Natural killer cell (primary cell): ENCODE results near the gene HMGN2. TPM values are rescaled to one million over a fixed set of nuclear protein-coding genes. Genes with fewer than 3 reads are reported as not detected.

Experiments used
- ATAC-seq, 3 donors: fragments of 150-1000 bp in 2 of 3; fragments of 200-7000 bp in 1 of 3; cut with Tn5 transposase; 1 replicate in 1 of 3; 2 replicates in 2 of 3; pipeline ENCODE4 v1.10.0; 2021; ENCODE audit warnings: mild to moderate bottlenecking in 2 of 3, moderate library complexity in 2 of 3
- DNase-seq, 2 donors: peaks; one replicate each; pipeline versions ENCODE4 v3.0.0 to v3.0.0-alpha.2; 2013 to 2021; ENCODE audit warnings: mixed read lengths in 1 of 2
- H3K27ac ChIP-seq: one replicate; pipeline ENCODE4 v1.5.1; 2013; ENCODE audit warnings: mild to moderate bottlenecking, low read length
- H3K27me3 ChIP-seq: one replicate; pipeline ENCODE4 v1.6.1; 2013; ENCODE audit warnings: low read length; ENCODE audit not compliant: control insufficient read depth, insufficient read depth
- H3K36me3 ChIP-seq: one replicate; pipeline ENCODE4 v1.6.1; 2013; ENCODE audit warnings: low read length; ENCODE audit not compliant: control insufficient read depth, insufficient read depth
- H3K4me1 ChIP-seq: one replicate; pipeline ENCODE4 v1.6.1; 2013; ENCODE audit warnings: low read length; ENCODE audit not compliant: control insufficient read depth, insufficient read depth
- H3K4me3 ChIP-seq: one replicate; pipeline ENCODE4 v1.5.1; 2013; ENCODE audit warnings: low read length
- H3K9me3 ChIP-seq: one replicate; pipeline ENCODE4 v1.6.1; 2013; ENCODE audit warnings: low read length; ENCODE audit not compliant: control insufficient read depth, insufficient read depth
- H3K27ac Mint-ChIP-seq, 2 donors: one replicate each; pipeline ENCODE4 v1.8.0; 2022; ENCODE audit warnings: mild to moderate bottlenecking in 2 of 2, mixed read lengths in 2 of 2, moderate library complexity in 1 of 2
- H3K27me3 Mint-ChIP-seq, 2 donors: one replicate each; pipeline ENCODE4 v1.8.0; 2022; ENCODE audit warnings: low read depth in 2 of 2, mixed read lengths in 2 of 2
- H3K36me3 Mint-ChIP-seq: one replicate; pipeline ENCODE4 v1.8.0; 2022; ENCODE audit warnings: mixed read lengths
- H3K4me1 Mint-ChIP-seq, 2 donors: one replicate each; pipeline ENCODE4 v1.8.0; 2022; ENCODE audit warnings: mixed read lengths in 2 of 2
- H3K4me3 Mint-ChIP-seq: one replicate; pipeline ENCODE4 v1.8.0; 2022; ENCODE audit warnings: mild to moderate bottlenecking, moderate library complexity, mixed read lengths
- H3K9me3 Mint-ChIP-seq, 2 donors: one replicate each; pipeline ENCODE4 v1.8.0; 2022; ENCODE audit warnings: mixed read lengths in 2 of 2
- WGBS: methylation state at CpG from one replicate; pipeline ENCODE4 v1.1.7; 2013; ENCODE audit warnings: missing lambda C conversion rate; ENCODE audit not compliant: insufficient coverage; 5-methylcytosine and 5-hydroxymethylcytosine counted together
- intact Hi-C: fragments of 100-400 bp; cut with micrococcal nuclease; formaldehyde crosslinking; loops from one replicate; pipeline ENCODE4 v1.14.2; 2022
- total RNA-seq, 4 donors: library from RNA; stranded (reverse); fragments of 120-200 nt in 1 of 4; gene quantifications; one replicate each; pipeline versions ENCODE4 v1.2.3 to v1.2.4, GENCODE V29; 2013 to 2022
- TF ChIP-seq, protein P1 (sequence below): fragments of 200-600 bp; IDR thresholded peaks from one replicate; pipeline ENCODE4 v1.8.0; 2022; ENCODE audit warnings: antibody characterized with exemption

Gene HMGN2
- total RNA-seq, 3 donors from 2014 or later (not counting 1 experiment from before 2014, with no cell fraction given), result 315 to 364 (median 326) TPM

GRCh38 chr1:26517766-26518049 lies 45.5 kb downstream of the HMGN2 start:
- H3K9me3 ChIP-seq, result no peaks in the 10 kb centered on the region
- H3K4me3 Mint-ChIP-seq, result no peak overlapping the region
- no peaks in the 10 kb centered on the region for H3K27me3 ChIP-seq
- DNase-seq (no peak), ATAC-seq (no peak)
- no peak overlapping the region for H3K27ac ChIP-seq
- no peaks in the 10 kb centered on the region for H3K9me3 Mint-ChIP-seq
- H3K4me3 ChIP-seq, result no peak overlapping the region
- TF ChIP-seq, protein P1, sequence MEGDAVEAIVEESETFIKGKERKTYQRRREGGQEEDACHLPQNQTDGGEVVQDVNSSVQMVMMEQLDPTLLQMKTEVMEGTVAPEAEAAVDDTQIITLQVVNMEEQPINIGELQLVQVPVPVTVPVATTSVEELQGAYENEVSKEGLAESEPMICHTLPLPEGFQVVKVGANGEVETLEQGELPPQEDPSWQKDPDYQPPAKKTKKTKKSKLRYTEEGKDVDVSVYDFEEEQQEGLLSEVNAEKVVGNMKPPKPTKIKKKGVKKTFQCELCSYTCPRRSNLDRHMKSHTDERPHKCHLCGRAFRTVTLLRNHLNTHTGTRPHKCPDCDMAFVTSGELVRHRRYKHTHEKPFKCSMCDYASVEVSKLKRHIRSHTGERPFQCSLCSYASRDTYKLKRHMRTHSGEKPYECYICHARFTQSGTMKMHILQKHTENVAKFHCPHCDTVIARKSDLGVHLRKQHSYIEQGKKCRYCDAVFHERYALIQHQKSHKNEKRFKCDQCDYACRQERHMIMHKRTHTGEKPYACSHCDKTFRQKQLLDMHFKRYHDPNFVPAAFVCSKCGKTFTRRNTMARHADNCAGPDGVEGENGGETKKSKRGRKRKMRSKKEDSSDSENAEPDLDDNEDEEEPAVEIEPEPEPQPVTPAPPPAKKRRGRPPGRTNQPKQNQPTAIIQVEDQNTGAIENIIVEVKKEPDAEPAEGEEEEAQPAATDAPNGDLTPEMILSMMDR, result no peak
- H3K36me3 Mint-ChIP-seq, result no peaks in the 10 kb centered on the region
- H3K4me1 Mint-ChIP-seq, result no peaks in the 10 kb centered on the region
- no peaks in the 10 kb centered on the region for H3K27me3 Mint-ChIP-seq
- H3K27ac Mint-ChIP-seq, result no peak overlapping the region
- intact Hi-C loops, result no loop called here
- no peaks in the 10 kb centered on the region for H3K36me3 ChIP-seq
- 80% methylated on average over 1 of the region's 1 CpG for WGBS
- no peaks in the 10 kb centered on the region for H3K4me1 ChIP-seq

DNA sequence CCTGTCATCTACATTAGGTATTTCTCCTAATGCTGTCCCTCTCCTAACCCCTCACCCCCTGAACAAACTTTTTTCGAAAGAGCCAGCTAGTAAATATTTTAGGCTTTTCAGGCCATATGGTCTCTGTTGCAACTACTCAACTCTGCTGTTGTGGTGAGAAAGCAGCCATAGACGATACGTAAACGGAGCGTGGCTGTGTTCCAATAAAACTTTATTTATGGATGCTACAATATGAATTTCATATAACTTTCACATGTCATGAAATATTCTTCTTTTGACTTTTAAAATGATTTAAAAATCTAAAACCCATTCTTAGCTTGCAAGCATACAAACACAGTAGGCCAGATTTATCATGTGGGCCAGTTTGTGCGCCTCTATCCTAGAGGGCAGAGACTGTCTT lies 46.1 kb downstream of the HMGN2 start:
- H3K4me1 ChIP-seq, result no peaks in the 10 kb centered on the region
- TF ChIP-seq, protein P1, result no peak
- H3K27me3 ChIP-seq, result no peaks in the 10 kb centered on the region
- Mint-ChIP-seq H3K27ac (no peak overlapping the region), H3K36me3 (no peaks in the 10 kb centered on the region), H3K27me3 (no peaks in the 10 kb centered on the region), H3K9me3 (no peaks in the 10 kb centered on the region), H3K4me3 (no peak overlapping the region), H3K4me1 (no peaks in the 10 kb centered on the region)
- H3K36me3 ChIP-seq, result no peaks in the 10 kb centered on the region
- H3K4me3 ChIP-seq, result no peak overlapping the region
- intact Hi-C loops, result no loop called here
- no peaks in the 10 kb centered on the region for H3K9me3 ChIP-seq
- WGBS, result 81% methylated on average over 2 of the region's 6 CpGs
- no peak for ATAC-seq
- H3K27ac ChIP-seq, result no peak overlapping the region
- DNase-seq, result no peak

DNA sequence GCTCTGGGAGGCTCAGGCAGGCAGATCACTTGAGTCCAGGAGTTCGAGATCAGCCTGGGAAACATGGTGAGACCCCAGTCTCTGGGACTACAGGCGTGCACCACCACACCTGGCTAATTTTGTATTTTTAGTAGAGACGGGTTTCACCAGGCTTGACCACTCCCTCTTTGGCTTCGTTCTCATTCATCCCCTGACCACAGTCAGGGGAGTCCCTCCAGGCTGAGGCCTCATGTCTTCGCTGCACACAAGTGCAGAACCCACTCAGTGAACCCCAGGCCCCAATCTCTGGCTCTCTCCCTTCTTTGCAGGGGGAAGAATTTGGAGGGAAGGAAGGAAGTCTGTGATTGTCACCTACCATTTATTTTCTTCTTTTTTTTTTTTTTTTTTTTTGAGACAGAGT lies 48.1 kb downstream of the HMGN2 start:
- no peaks in the 10 kb centered on the region for H3K9me3 Mint-ChIP-seq
- intact Hi-C loops, result no loop called here
- H3K4me1 ChIP-seq, result no peaks in the 10 kb centered on the region
- ATAC-seq (no peak), DNase-seq (no peak)
- no peaks in the 10 kb centered on the region for H3K27me3 ChIP-seq
- no peaks in the 10 kb centered on the region for H3K9me3 ChIP-seq
- no peak overlapping the region for H3K27ac Mint-ChIP-seq
- no peaks in the 10 kb centered on the region for H3K36me3 ChIP-seq
- WGBS, result 63% methylated on average over 5 of the region's 5 CpGs
- no peak overlapping the region for H3K4me3 ChIP-seq
- TF ChIP-seq, protein P1, result no peak
- H3K4me1 Mint-ChIP-seq, result no peaks in the 10 kb centered on the region
- H3K36me3 Mint-ChIP-seq, result no peaks in the 10 kb centered on the region
- no peaks in the 10 kb centered on the region for H3K27me3 Mint-ChIP-seq
- no peak overlapping the region for H3K27ac ChIP-seq
- H3K4me3 Mint-ChIP-seq, result no peak overlapping the region

- TF ChIP-seq, protein P1, result no peak
- H3K4me1 Mint-ChIP-seq, result no peaks in the 10 kb centered on the region
- no peaks in the 10 kb centered on the region for H3K4me1 ChIP-seq
These were observed 49.4 kb downstream of the HMGN2 start for GRCh38 chr1:26521669-26522030.

More at GRCh38 chr1:26521669-26522030, 49.4 kb downstream of the HMGN2 start:
- intact Hi-C loops, result no loop called here
- H3K27ac ChIP-seq, result no peak overlapping the region
- ATAC-seq (no peak), DNase-seq (no peak)
- WGBS, result 96% methylated on average over 14 of the region's 14 CpGs
- no peak overlapping the region for H3K4me3 ChIP-seq
- no peaks in the 10 kb centered on the region for H3K9me3 Mint-ChIP-seq
- H3K27me3 Mint-ChIP-seq, result no peaks in the 10 kb centered on the region
- H3K36me3 ChIP-seq, result no peaks in the 10 kb centered on the region
- H3K27ac Mint-ChIP-seq, result no peak overlapping the region
- no peaks in the 10 kb centered on the region for H3K9me3 ChIP-seq
- H3K36me3 Mint-ChIP-seq, result no peaks in the 10 kb centered on the region
- no peak overlapping the region for H3K4me3 Mint-ChIP-seq
- H3K27me3 ChIP-seq, result no peaks in the 10 kb centered on the region
